ENCODE measurements around the gene MKNK1. TPM values are rescaled to one million over a fixed set of nuclear protein-coding genes. Genes with fewer than 3 reads are reported as not detected.

MKNK1 gene
- total and polyA plus RNA-seq, 2 of the 8 experiments (the other 6 are each of a cell fraction or from before 2014, with no cell fraction given): 13.9 to 21.5 TPM

DNA sequence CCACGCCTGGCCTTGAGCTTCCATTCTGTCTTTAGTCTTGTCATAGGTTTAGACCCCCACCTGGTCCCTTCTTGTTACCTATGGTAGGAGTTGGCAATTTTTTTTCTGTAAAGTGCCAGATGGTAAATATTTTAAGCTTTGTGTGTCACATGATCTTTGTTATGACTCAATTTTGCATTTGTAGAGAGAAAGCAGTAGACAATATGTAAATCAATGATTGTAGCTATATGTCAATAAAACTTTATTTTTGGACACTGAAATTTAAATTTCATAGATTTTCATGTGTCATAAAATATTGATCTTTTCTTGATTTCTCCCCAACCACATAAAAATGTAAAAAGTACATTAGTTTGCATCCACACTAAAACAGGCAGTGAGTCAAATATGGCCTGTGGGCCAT is 8.0 kb downstream of the MKNK1 start:
- no peak overlapping the region for H2AFZ ChIP-seq (ENCODE audit: low read length)
- TF ChIP-seq GTF2F1 (IDR thresholded peaks at IDR 0.05; ENCODE audit: borderline replicate concordance, low read depth, low read length) (no peak), BCL11A (IDR thresholded peaks at IDR 0.05; ENCODE audit: low read depth in 2 of 2, low read length in 2 of 2) (no peak), KDM1A (IDR thresholded peaks at IDR 0.05; ENCODE audit: borderline replicate concordance, low read length) (no peak), EP300 (IDR thresholded peaks at IDR 0.05; ENCODE audit: borderline replicate concordance in 1 of 2, low read depth in 2 of 2, low read length in 2 of 2) (no peak), CEBPB (IDR thresholded peaks at IDR 0.05; ENCODE audit: low read depth, low read length) (no peak), RNF2 (IDR thresholded peaks at IDR 0.05; ENCODE audit: borderline replicate concordance, low read depth, low read length, missing control alignments, poor library complexity, severe bottlenecking) (no peak), CREB1 (IDR thresholded peaks at IDR 0.05) (no peak), KDM5A (IDR thresholded peaks at IDR 0.05; ENCODE audit: low read length) (no peak), TAF1 (IDR thresholded peaks at IDR 0.05; ENCODE audit: low read depth, low read length) (no peak)
- TF ChIP-seq, protein P1, sequence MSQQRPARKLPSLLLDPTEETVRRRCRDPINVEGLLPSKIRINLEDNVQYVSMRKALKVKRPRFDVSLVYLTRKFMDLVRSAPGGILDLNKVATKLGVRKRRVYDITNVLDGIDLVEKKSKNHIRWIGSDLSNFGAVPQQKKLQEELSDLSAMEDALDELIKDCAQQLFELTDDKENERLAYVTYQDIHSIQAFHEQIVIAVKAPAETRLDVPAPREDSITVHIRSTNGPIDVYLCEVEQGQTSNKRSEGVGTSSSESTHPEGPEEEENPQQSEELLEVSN (IDR thresholded peaks at IDR 0.05): no peak
- H4K5ac ChIP-seq (ENCODE audit: insufficient read length, low read depth, low read length): no peak overlapping the region
- H3K56ac ChIP-seq (replicated peaks; ENCODE audit: insufficient read length, low read depth, low read length): no peak overlapping the region
- no peaks in the 10 kb centered on the region; the same call in 1 of the 2 replicates for H3K23me2 ChIP-seq (ENCODE audit: low read depth, low read length)
- no peak overlapping the region for H3K4me2 ChIP-seq (ENCODE audit: insufficient read depth in 1 of 2, low read depth in 2 of 2, low read length in 2 of 2)
- H4K91ac ChIP-seq (replicated peaks; ENCODE audit: insufficient read length, low read length): no peak overlapping the region
- no peak overlapping the region for H3K23ac ChIP-seq (ENCODE audit: insufficient read length)
- ChIA-PET POLR2A (ENCODE audit: partially characterized antibody) (interaction anchor here (1.2 to 2.6 kb wide), 2 partner anchors 9 to 10 kb away, joined by 3 to 7 read pairs; partner anchors contain the start of gene MKNK1), CTCF (ENCODE audit: partially characterized antibody) (interaction anchor here (0.6 to 1.8 kb wide), 3 partner anchors 12 to 1633 kb away, joined by 3 to 4 read pairs (median 3); no protein-coding TSS in a partner anchor)
- H3K18ac ChIP-seq (ENCODE audit: extremely low read depth, low read length): no peak overlapping the region
- no peaks in the 10 kb centered on the region for H3K79me2 ChIP-seq (ENCODE audit: control insufficient read depth in 1 of 2, insufficient read depth in 2 of 2, low read length in 2 of 2)
- no peak overlapping the region for H3K14ac ChIP-seq (ENCODE audit: insufficient read length)
- no peak overlapping the region for H3K4ac ChIP-seq (replicated peaks; ENCODE audit: insufficient read length, low read depth, low read length)
- no peak overlapping the region for H2BK12ac ChIP-seq (ENCODE audit: low read depth, low read length)
- H3K36me3 ChIP-seq (ENCODE audit: control insufficient read depth in 2 of 4, insufficient read depth in 4 of 4, low read length in 3 of 4): no peaks in the 10 kb centered on the region; a peak in 2 of 8 replicates
- H3K4me3 ChIP-seq (ENCODE audit: extremely low read depth in 1 of 4, insufficient read depth in 2 of 4, low read depth in 3 of 4, low read length in 4 of 4): no peak overlapping the region
- WGBS, 2 experiments (ENCODE audit: extremely low coverage in 1 of 2, insufficient coverage in 1 of 2, insufficient read length in 1 of 2, insufficient replicate concordance in 2 of 2, low coverage in 1 of 2, low lambda C conversion rate in 2 of 2, missing lambda C conversion rate in 1 of 2): 100% methylated on average over 1 of the region's 1 CpG; no CpG with 5 or more reads in 1 of the 2 experiments
- H3K27ac ChIP-seq (ENCODE audit: low read depth, low read length): no peak overlapping the region
- DNase-seq (ENCODE audit: low read depth in 1 of 2, low spot score in 2 of 2): no peak
- no peaks in the 10 kb centered on the region for H3K27me3 ChIP-seq (replicated peaks in 1 of 4; ENCODE audit: control insufficient read depth in 3 of 4, extremely low read depth in 1 of 4, insufficient read depth in 3 of 4, low read length in 3 of 4)
- H3K4me1 ChIP-seq (replicated peaks in 1 of 4; ENCODE audit: control insufficient read depth in 3 of 4, insufficient read depth in 4 of 4, low read length in 3 of 4): no peaks in the 10 kb centered on the region
- no peak overlapping the region for H2BK20ac ChIP-seq (ENCODE audit: low read length)
- H2BK5ac ChIP-seq (ENCODE audit: low read depth, low read length): no peak overlapping the region
- no peak overlapping the region for H2BK120ac ChIP-seq (replicated peaks; ENCODE audit: low read depth, low read length)
- H3K79me1 ChIP-seq (ENCODE audit: low read depth, low read length): peaks cover 3% of the 10 kb centered on the region; the same call in 1 of the 2 replicates
- no peak overlapping the region for H2AK5ac ChIP-seq (ENCODE audit: low read depth, low read length)
- H4K8ac ChIP-seq (ENCODE audit: extremely low read depth, insufficient read depth, low read length): no peak overlapping the region
- H4K20me1 ChIP-seq (replicated peaks in 1 of 2; ENCODE audit: control insufficient read depth in 1 of 2, insufficient read depth in 2 of 2, low read length in 2 of 2): no peaks in the 10 kb centered on the region
- FAIRE-seq: no peak
- no peak overlapping the region for H2BK15ac ChIP-seq (ENCODE audit: low read length)
- no peaks in the 10 kb centered on the region for H3K9me3 ChIP-seq (ENCODE audit: insufficient read depth in 2 of 2, low read depth in 1 of 2, low read length in 1 of 2)
- no peak overlapping the region for H3K9ac ChIP-seq (replicated peaks in 1 of 4; ENCODE audit: extremely low read depth in 1 of 4, low read depth in 3 of 4, low read length in 3 of 4)

Data from H1 (cell line).